Caco-2 (cell line): ENCODE measurements around the gene TBC1D2B. TPM values are rescaled to one million over a fixed set of nuclear protein-coding genes. Genes with fewer than 3 reads are reported as not detected.

Experiments
- BruUV-seq: library from RNA; stranded (reverse); fragments of 400-500 nt; replicated peaks from 2 replicates; lab custom pipeline; 2021; lab: Mats Ljungman, UMichigan
- CTCF ChIA-PET: fragments of 300-600 bp; sonication (Branson Sonifier 250); formaldehyde crosslinking; loops from one replicate; lab custom pipeline; 2022; ENCODE audit warnings: antibody characterized with exemption; lab: Charles Lee
- POLR2A ChIA-PET: fragments of 300-600 bp; sonication (Branson Sonifier 250); formaldehyde crosslinking; loops from one replicate; lab custom pipeline; 2022; ENCODE audit warnings: antibody characterized with exemption; lab: Charles Lee
- DNase-seq, 2 experiments: peaks; one replicate each; pipeline versions ENCODE4 v3.0.0 to v3.0.0-alpha.2; 2020 to 2022
- H3K27me3 ChIP-seq: replicated peaks from 2 replicates; pipeline ENCODE4 v1.6.0; 2011; ENCODE audit warnings: low read length; ENCODE audit not compliant: control insufficient read depth, insufficient read depth
- H3K36me3 ChIP-seq: 2 replicates; pipeline ENCODE4 v1.5.1; 2011; ENCODE audit warnings: low read length; ENCODE audit not compliant: control insufficient read depth, insufficient read depth
- H3K4me1 ChIP-seq: fragments of 250-450 bp; sonication (Bioruptor Pico); 2 replicates; pipeline ENCODE4 v1.5.1; 2020; ENCODE audit warnings: mild to moderate bottlenecking
- H3K4me3 ChIP-seq: 2 replicates; pipeline ENCODE4 v1.5.1; 2011; ENCODE audit warnings: low read depth, mild to moderate bottlenecking, control low read depth, low read length
- H3K9me3 ChIP-seq: fragments of 250-450 bp; sonication (Bioruptor Pico); 2 replicates; pipeline ENCODE4 v1.5.1; 2020; ENCODE audit warnings: mild to moderate bottlenecking, moderate library complexity
- H3K27ac Mint-ChIP-seq: one replicate; pipeline ENCODE4 v1.8.0; 2022; ENCODE audit warnings: mixed read lengths; ENCODE audit not compliant: unreplicated experiment
- H3K27me3 Mint-ChIP-seq: one replicate; pipeline ENCODE4 v1.8.0; 2022; ENCODE audit warnings: mixed read lengths; ENCODE audit not compliant: insufficient read depth, unreplicated experiment
- H3K36me3 Mint-ChIP-seq: one replicate; pipeline ENCODE4 v1.8.0; 2022; ENCODE audit warnings: mild to moderate bottlenecking, mixed read lengths; ENCODE audit not compliant: insufficient read depth, unreplicated experiment
- H3K4me1 Mint-ChIP-seq: one replicate; pipeline ENCODE4 v1.8.0; 2022; ENCODE audit warnings: low read depth, mixed read lengths; ENCODE audit not compliant: unreplicated experiment
- H3K4me3 Mint-ChIP-seq: one replicate; pipeline ENCODE4 v1.8.0; 2022; ENCODE audit warnings: mild to moderate bottlenecking, moderate library complexity, mixed read lengths; ENCODE audit not compliant: unreplicated experiment
- H3K9me3 Mint-ChIP-seq: one replicate; pipeline ENCODE4 v1.8.0; 2022; ENCODE audit warnings: mixed read lengths; ENCODE audit not compliant: unreplicated experiment
- CTCF ChIP-seq, 2 experiments: fragments of 200-600 bp in 1 of 2; IDR thresholded peaks; 1 replicate in 1 of 2; 2 replicates in 1 of 2; pipeline versions ENCODE4 v1.5.1 to v1.8.0; 2011 to 2022; ENCODE audit warnings: antibody characterized with exemption in 1 of 2, control low read depth in 1 of 2, inconsistent platforms in 1 of 2, low read depth in 1 of 2, low read length in 1 of 2, mild to moderate bottlenecking in 1 of 2, moderate library complexity in 1 of 2; ENCODE audit not compliant: insufficient read depth in 1 of 2, severe bottlenecking in 1 of 2, unreplicated experiment in 1 of 2
- intact Hi-C: fragments of 100-400 bp; cut with micrococcal nuclease; formaldehyde crosslinking; loops from one replicate; pipeline ENCODE4 v1.10.0; 2022; ENCODE audit not compliant: unreplicated experiment
- total RNA-seq: library from RNA; stranded (reverse); gene quantifications from 2 replicates; pipeline ENCODE4 v1.2.3, GENCODE V29; 2022

Gene TBC1D2B
- total RNA-seq, 1 experiment from 2014 or later = 18.3 TPM

- TF ChIP-seq CTCF (IDR thresholded peaks at IDR 0.05; ENCODE audit: insufficient read depth in 1 of 2, low read depth in 1 of 2, low read length in 1 of 2, severe bottlenecking in 1 of 2, unreplicated experiment in 1 of 2) = no peak
- Histone ChIP-seq H3K4me1 (peaks cover 12% of the 10 kb centered on the region), H3K27me3 (no peaks in the 10 kb centered on the region), H3K4me3 (no peak overlapping the region), H3K9me3 (no peaks in the 10 kb centered on the region), H3K36me3 (peaks cover 1% of the 10 kb centered on the region; the same call in 1 of the 2 replicates)
- Mint-ChIP-seq H3K4me1 (no peaks in the 10 kb centered on the region), H3K4me3 (no peak overlapping the region), H3K27ac (no peak overlapping the region), H3K9me3 (no peaks in the 10 kb centered on the region), H3K36me3 (peaks cover 14% of the 10 kb centered on the region), H3K27me3 (no peaks in the 10 kb centered on the region)
- no TSS peak for BruUV-seq
- intact Hi-C loops = no loop called here
- ChIA-PET POLR2A (no interaction called here), CTCF (no interaction called here)
- no peak for DNase-seq
These were observed 69.3 kb downstream of the TBC1D2B start for GRCh38 chr15:78007964-78008886.

GRCh38 chr15:78007211-78007931 is 70.1 kb downstream of the TBC1D2B start:
- Mint-ChIP-seq H3K4me1 (no peaks in the 10 kb centered on the region), H3K27ac (no peak overlapping the region), H3K9me3 (no peaks in the 10 kb centered on the region), H3K36me3 (peaks cover 14% of the 10 kb centered on the region), H3K27me3 (no peaks in the 10 kb centered on the region), H3K4me3 (no peak overlapping the region)
- ChIA-PET POLR2A (no interaction called here), CTCF (no interaction called here)
- peaks cover 1% of the 10 kb centered on the region; the same call in 1 of the 2 replicates for H3K36me3 ChIP-seq
- H3K4me3 ChIP-seq = no peak overlapping the region
- no peak for TF ChIP-seq CTCF (IDR thresholded peaks at IDR 0.05; ENCODE audit: insufficient read depth in 1 of 2, low read depth in 1 of 2, low read length in 1 of 2, severe bottlenecking in 1 of 2, unreplicated experiment in 1 of 2)
- no peak for DNase-seq
- H3K4me1 ChIP-seq = peaks cover 3% of the 10 kb centered on the region
- no peaks in the 10 kb centered on the region for H3K27me3 ChIP-seq
- no TSS peak for BruUV-seq
- H3K9me3 ChIP-seq = no peaks in the 10 kb centered on the region
- intact Hi-C loops = no loop called here

GRCh38 chr15:78006567-78007205 is 70.8 kb downstream of the TBC1D2B start:
- H3K4me1 ChIP-seq = no peaks in the 10 kb centered on the region
- Mint-ChIP-seq H3K9me3 (no peaks in the 10 kb centered on the region), H3K27me3 (no peaks in the 10 kb centered on the region), H3K27ac (no peak overlapping the region), H3K4me1 (no peaks in the 10 kb centered on the region), H3K36me3 (peaks cover 9% of the 10 kb centered on the region), H3K4me3 (no peak overlapping the region)
- ChIA-PET CTCF (no interaction called here), POLR2A (no interaction called here)
- no peak overlapping the region for H3K4me3 ChIP-seq
- BruUV-seq = no TSS peak
- no peaks in the 10 kb centered on the region for H3K9me3 ChIP-seq
- H3K27me3 ChIP-seq = no peaks in the 10 kb centered on the region
- TF ChIP-seq CTCF (IDR thresholded peaks at IDR 0.05; ENCODE audit: insufficient read depth in 1 of 2, low read depth in 1 of 2, low read length in 1 of 2, severe bottlenecking in 1 of 2, unreplicated experiment in 1 of 2) = no peak
- intact Hi-C loops = no loop called here
- DNase-seq = no peak
- peaks cover 1% of the 10 kb centered on the region; the same call in 1 of the 2 replicates for H3K36me3 ChIP-seq
